Breast epithelium (tissue), 4 donors: ENCODE results near the gene VDAC1. TPM values are rescaled to one million over a fixed set of nuclear protein-coding genes. Genes with fewer than 3 reads are reported as not detected.

Experiments used
- DNase-seq, 2 donors: peaks; one replicate each; pipeline ENCODE4 v3.0.0-alpha.2; 2019; ENCODE audit warnings: low spot score in 2 of 2
- H3K27ac ChIP-seq, 2 donors: fragments of 200-600 bp; sonication (generic) in 1 of 2; one replicate each; pipeline ENCODE4 v1.5.1; 2016 to 2019; ENCODE audit warnings: mild to moderate bottlenecking in 1 of 2
- H3K27me3 ChIP-seq, 2 donors: fragments of 200-600 bp; sonication (generic) in 1 of 2; one replicate each; pipeline versions ENCODE4 v1.5.1 to v1.6.0; 2017 to 2019; ENCODE audit warnings: control low read depth in 1 of 2, mild to moderate bottlenecking in 1 of 2
- H3K36me3 ChIP-seq: fragments of 200-600 bp; one replicate; pipeline ENCODE4 v1.5.1; 2019
- H3K4me1 ChIP-seq, 2 donors: fragments of 200-600 bp; sonication (generic); one replicate each; pipeline ENCODE4 v1.5.1; 2016 to 2019; ENCODE audit warnings: control low read depth in 1 of 2
- H3K4me3 ChIP-seq, 3 donors: fragments of 200-600 bp; sonication (generic); 1 replicate in 2 of 3; 2 replicates in 1 of 3; pipeline ENCODE4 v1.5.1; 2016 to 2019; ENCODE audit warnings: mild to moderate bottlenecking in 3 of 3, moderate library complexity in 2 of 3
- H3K9me3 ChIP-seq, 2 donors: fragments of 200-600 bp; sonication (generic) in 1 of 2; one replicate each; pipeline ENCODE4 v1.5.1; 2016 to 2019; ENCODE audit warnings: control low read depth in 1 of 2
- CTCF ChIP-seq, 3 donors: fragments of 450-650 bp; IDR thresholded peaks; one replicate each; pipeline ENCODE4 v1.5.1; 2016 to 2017; ENCODE audit warnings: antibody characterized with exemption in 3 of 3, mild to moderate bottlenecking in 3 of 3, moderate library complexity in 3 of 3
- POLR2A ChIP-seq: fragments of 450-650 bp; IDR thresholded peaks from one replicate; pipeline ENCODE4 v1.6.1; 2016; ENCODE audit warnings: antibody characterized with exemption, mild to moderate bottlenecking, moderate library complexity
- POLR2AphosphoS5 ChIP-seq, 3 donors: sonication (generic); formaldehyde crosslinking; IDR thresholded peaks; one replicate each; pipeline ENCODE4 v1.6.1; 2017; ENCODE audit warnings: antibody characterized with exemption in 3 of 3
- intact Hi-C: fragments of 100-400 bp; cut with DNase I; formaldehyde crosslinking; loops from one replicate; pipeline ENCODE4 v1.15.1; 2023; ENCODE audit warnings: low total_unique reads
- total RNA-seq, 3 donors: library from RNA; depleted of rRNA; stranded (reverse); fragments of >200 nt; gene quantifications; one replicate each; pipeline ENCODE4 v1.1.0, GENCODE V29; 2016

Gene VDAC1
- total RNA-seq, 3 donors from 2014 or later = 113 to 141 (median 118) TPM

GRCh38 chr5:134024811-134025210 is 20.0 kb upstream of the VDAC1 start:
- H3K9me3 ChIP-seq = no peaks in the 10 kb centered on the region
- no peaks in the 10 kb centered on the region for H3K4me1 ChIP-seq
- no peak overlapping the region for H3K27ac ChIP-seq
- no peak overlapping the region for H3K4me3 ChIP-seq
- TF ChIP-seq POLR2AphosphoS5 (IDR thresholded peaks at IDR 0.05) (no peak), POLR2A (no peak), CTCF (IDR thresholded peaks at IDR 0.05) (no peak)
- no peaks in the 10 kb centered on the region for H3K36me3 ChIP-seq
- intact Hi-C loops = no loop called here
- DNase-seq = no peak
- no peaks in the 10 kb centered on the region for H3K27me3 ChIP-seq

- H3K36me3 ChIP-seq = no peaks in the 10 kb centered on the region
- intact Hi-C loops = no loop called here
- no peaks in the 10 kb centered on the region for H3K9me3 ChIP-seq
- DNase-seq = no peak
- no peak overlapping the region for H3K27ac ChIP-seq
- no peak overlapping the region for H3K4me3 ChIP-seq
- TF ChIP-seq POLR2AphosphoS5 (IDR thresholded peaks at IDR 0.05) (no peak), CTCF (IDR thresholded peaks at IDR 0.05) (no peak), POLR2A (no peak)
- peaks cover 0 to 5% of the 10 kb centered on the region in 2 donors for H3K4me1 ChIP-seq
- no peaks in the 10 kb centered on the region for H3K27me3 ChIP-seq
Observed at GRCh38 chr5:134022333-134022732, 17.6 kb upstream of the VDAC1 start.

GRCh38 chr5:134020188-134020587 is 15.4 kb upstream of the VDAC1 start:
- Histone ChIP-seq H3K4me1 (peaks cover 0 to 5% of the 10 kb centered on the region in 2 donors), H3K4me3 (no peak overlapping the region), H3K27ac (peak overlapping the region; percentile 82 to 83), H3K36me3 (no peaks in the 10 kb centered on the region), H3K9me3 (no peaks in the 10 kb centered on the region), H3K27me3 (no peaks in the 10 kb centered on the region)
- DNase-seq = no peak
- intact Hi-C loops = no loop called here
- no peak for TF ChIP-seq POLR2A
- no peak for TF ChIP-seq CTCF (IDR thresholded peaks at IDR 0.05)
- TF ChIP-seq POLR2AphosphoS5 (IDR thresholded peaks at IDR 0.05) = no peak

- H3K27me3 ChIP-seq = no peaks in the 10 kb centered on the region
- no peaks in the 10 kb centered on the region for H3K9me3 ChIP-seq
- intact Hi-C loops = no loop called here
- H3K27ac ChIP-seq = peak overlapping the region; percentile 82 to 83
- no peak overlapping the region for H3K4me3 ChIP-seq
- TF ChIP-seq POLR2AphosphoS5 (IDR thresholded peaks at IDR 0.05) = no peak
- no peak for TF ChIP-seq CTCF (IDR thresholded peaks at IDR 0.05)
- TF ChIP-seq POLR2A = no peak
- H3K4me1 ChIP-seq = peaks cover 0 to 5% of the 10 kb centered on the region in 2 donors
- DNase-seq = no peak
- H3K36me3 ChIP-seq = no peaks in the 10 kb centered on the region
Observed at GRCh38 chr5:134019636-134020035, 14.9 kb upstream of the VDAC1 start.

GRCh38 chr5:134018986-134019316 is 14.2 kb upstream of the VDAC1 start:
- H3K27ac ChIP-seq = peak overlapping the region; percentile 82 to 83
- intact Hi-C loops = no loop called here
- TF ChIP-seq POLR2A = no peak
- no peak for TF ChIP-seq CTCF (IDR thresholded peaks at IDR 0.05)
- no peak for TF ChIP-seq POLR2AphosphoS5 (IDR thresholded peaks at IDR 0.05)
- H3K9me3 ChIP-seq = no peaks in the 10 kb centered on the region
- no peak overlapping the region for H3K4me3 ChIP-seq
- peaks cover 0 to 5% of the 10 kb centered on the region in 2 donors for H3K4me1 ChIP-seq
- no peaks in the 10 kb centered on the region for H3K27me3 ChIP-seq
- DNase-seq = no peak
- H3K36me3 ChIP-seq = no peaks in the 10 kb centered on the region
